Thoracic aorta (tissue), 2 donors: ENCODE measurements around the gene UBR4. TPM values are rescaled to one million over a fixed set of nuclear protein-coding genes. Genes with fewer than 3 reads are reported as not detected.

Experiments used
- ATAC-seq: fragments of 150-250 bp; one replicate; pipeline ENCODE4 v1.8.0; 2017; ENCODE audit warnings: low read depth; ENCODE audit not compliant: insufficient number of reproducible peaks, low FRiP score
- DNase-seq: peaks from one replicate; pipeline ENCODE4 v3.0.0-alpha.2; 2020; ENCODE audit warnings: low spot score
- H3K27ac ChIP-seq, 2 donors: fragments of 200-600 bp; sonication (generic); 1 replicate in 1 of 2; 2 replicates in 1 of 2; pipeline ENCODE4 v1.5.1; 2016; ENCODE audit warnings: mild to moderate bottlenecking in 2 of 2, moderate library complexity in 2 of 2
- H3K27me3 ChIP-seq: fragments of 200-600 bp; sonication (generic); replicated peaks from 2 replicates; pipeline ENCODE4 v1.6.0; 2016; ENCODE audit warnings: mild to moderate bottlenecking; ENCODE audit not compliant: insufficient read depth
- H3K36me3 ChIP-seq: fragments of 200-600 bp; sonication (generic); one replicate; pipeline ENCODE4 v1.5.1; 2016
- H3K4me1 ChIP-seq, 2 donors: fragments of 200-600 bp; sonication (generic); 1 replicate in 1 of 2; 2 replicates in 1 of 2; pipeline versions ENCODE4 v1.5.1 to v1.6.0; 2016; ENCODE audit warnings: low read depth in 2 of 2, mild to moderate bottlenecking in 1 of 2; ENCODE audit not compliant: control insufficient read depth in 1 of 2
- H3K4me3 ChIP-seq: fragments of 200-600 bp; sonication (generic); 2 replicates; pipeline ENCODE4 v1.5.1; 2016; ENCODE audit warnings: mild to moderate bottlenecking
- H3K9me3 ChIP-seq: fragments of 200-600 bp; sonication (generic); 2 replicates; pipeline ENCODE4 v1.5.1; 2016
- CTCF ChIP-seq: fragments of 200-600 bp; sonication (generic); IDR thresholded peaks from one replicate; pipeline ENCODE4 v1.5.1; 2019; ENCODE audit warnings: antibody characterized with exemption
- total RNA-seq, 2 donors: library from RNA; depleted of rRNA; stranded (reverse); fragments of >200 nt; gene quantifications; one replicate each; pipeline versions ENCODE4 v1.1.0 to v1.2.3, GENCODE V29; 2016

Gene UBR4
- total RNA-seq, 2 donors from 2014 or later: 231 to 266 TPM

- H3K36me3 ChIP-seq: peaks cover 10% of the 10 kb centered on the region
Observed at GRCh38 chr1:19213580-19213979, 3.5 kb upstream of the UBR4 start.

GRCh38 chr1:19212167-19212566 lies 2.1 kb upstream of the UBR4 start:
- Histone ChIP-seq H3K27me3 (no peaks in the 10 kb centered on the region), H3K36me3 (peaks cover 9% of the 10 kb centered on the region), H3K27ac (no peak overlapping the region), H3K4me3 (no peak overlapping the region), H3K9me3 (no peaks in the 10 kb centered on the region), H3K4me1 (peaks cover 20 to 33% of the 10 kb centered on the region in 2 donors)
- no peak for ATAC-seq
- TF ChIP-seq CTCF: no peak
- no peak for DNase-seq

More at GRCh38 chr1:19213580-19213979, 3.5 kb upstream of the UBR4 start:
- Histone ChIP-seq H3K27me3 (no peaks in the 10 kb centered on the region), H3K27ac (no peak overlapping the region), H3K4me1 (peaks cover 11 to 19% of the 10 kb centered on the region in 2 donors), H3K9me3 (no peaks in the 10 kb centered on the region), H3K4me3 (no peak overlapping the region)
- no peak for DNase-seq
- no peak for TF ChIP-seq CTCF
- ATAC-seq: no peak

- Histone ChIP-seq H3K27ac (peak overlapping the region; percentile 90 to 95), H3K27me3 (no peaks in the 10 kb centered on the region), H3K4me1 (peaks cover 30 to 45% of the 10 kb centered on the region in 2 donors), H3K9me3 (no peaks in the 10 kb centered on the region), H3K4me3 (peak overlapping the region; percentile 90), H3K36me3 (peaks cover 3% of the 10 kb centered on the region)
- no peak for ATAC-seq
- no peak for TF ChIP-seq CTCF
- DNase-seq: no peak
Observed at GRCh38 chr1:19210772-19211549, 895 bp upstream of the UBR4 start.

- ATAC-seq: no peak
- peaks cover 3% of the 10 kb centered on the region for H3K36me3 ChIP-seq
- H3K27ac ChIP-seq: peak overlapping the region; percentile 90 to 95
- H3K9me3 ChIP-seq: no peaks in the 10 kb centered on the region
- no peaks in the 10 kb centered on the region for H3K27me3 ChIP-seq
- peak overlapping the region; percentile 90 for H3K4me3 ChIP-seq
- H3K4me1 ChIP-seq: peaks cover 38 to 60% of the 10 kb centered on the region in 2 donors
- no peak for TF ChIP-seq CTCF
- no peak for DNase-seq
Observed at GRCh38 chr1:19209439-19209989, 552 bp downstream of the UBR4 start.

GRCh38 chr1:19208710-19209438 lies 1.2 kb downstream of the UBR4 start:
- Histone ChIP-seq H3K4me1 (peaks cover 44 to 66% of the 10 kb centered on the region in 2 donors), H3K4me3 (peak overlapping the region; percentile 90), H3K36me3 (peaks cover 3% of the 10 kb centered on the region), H3K27me3 (no peaks in the 10 kb centered on the region), H3K27ac (peak overlapping the region; percentile 90 to 95), H3K9me3 (no peaks in the 10 kb centered on the region)
- DNase-seq: no peak
- no peak for TF ChIP-seq CTCF
- ATAC-seq: no peak
